ENCODE results near the gene STK31.

STK31 gene
- long read RNA-seq, partial matches to known transcripts = 0 of 1 reads
- long read RNA-seq, other reads (novel, unspliced or antisense) = 1 of 1 reads

DNA sequence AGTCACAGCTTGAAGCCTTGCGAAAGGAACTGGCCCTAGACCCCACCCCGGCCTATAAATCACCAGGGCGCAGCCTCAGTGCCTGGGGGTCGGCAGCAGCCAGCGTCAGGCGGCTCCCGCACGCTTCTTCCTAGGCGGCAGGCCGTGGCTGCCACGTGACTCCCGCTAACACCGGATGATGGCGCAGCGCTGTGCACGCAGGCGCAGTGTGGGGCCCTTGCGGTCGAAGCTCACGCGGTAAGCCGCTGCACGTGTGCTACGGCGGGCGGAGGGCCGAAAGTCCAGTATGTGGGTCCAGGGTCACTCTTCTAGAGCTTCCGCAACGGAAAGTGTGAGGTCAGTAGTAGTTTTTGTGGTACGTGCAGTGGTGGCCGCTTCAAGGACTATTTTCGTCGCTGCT, at the start of gene STK31:
STK31 (plus strand) TSS at position 220 of the 400 bp plus-strand sequence; CDS start at position 287, 67 bp downstream.
- H3K27me3 ChIP-seq (ENCODE audit: insufficient read depth, poor library complexity, severe bottlenecking) = peaks cover 5% of the 10 kb centered on the region
- TF ChIP-seq SPI1 (IDR thresholded peaks at IDR 0.05; ENCODE audit: borderline replicate concordance, low read depth) (no peak), GABPA (IDR thresholded peaks at IDR 0.05; ENCODE audit: low read depth) (no peak), REST (IDR thresholded peaks at IDR 0.05; ENCODE audit: insufficient replicate concordance, low read depth) (no peak), POLR2AphosphoS5 (IDR thresholded peaks at IDR 0.05; ENCODE audit: low read depth) (no peak)
- TF ChIP-seq, protein P1, sequence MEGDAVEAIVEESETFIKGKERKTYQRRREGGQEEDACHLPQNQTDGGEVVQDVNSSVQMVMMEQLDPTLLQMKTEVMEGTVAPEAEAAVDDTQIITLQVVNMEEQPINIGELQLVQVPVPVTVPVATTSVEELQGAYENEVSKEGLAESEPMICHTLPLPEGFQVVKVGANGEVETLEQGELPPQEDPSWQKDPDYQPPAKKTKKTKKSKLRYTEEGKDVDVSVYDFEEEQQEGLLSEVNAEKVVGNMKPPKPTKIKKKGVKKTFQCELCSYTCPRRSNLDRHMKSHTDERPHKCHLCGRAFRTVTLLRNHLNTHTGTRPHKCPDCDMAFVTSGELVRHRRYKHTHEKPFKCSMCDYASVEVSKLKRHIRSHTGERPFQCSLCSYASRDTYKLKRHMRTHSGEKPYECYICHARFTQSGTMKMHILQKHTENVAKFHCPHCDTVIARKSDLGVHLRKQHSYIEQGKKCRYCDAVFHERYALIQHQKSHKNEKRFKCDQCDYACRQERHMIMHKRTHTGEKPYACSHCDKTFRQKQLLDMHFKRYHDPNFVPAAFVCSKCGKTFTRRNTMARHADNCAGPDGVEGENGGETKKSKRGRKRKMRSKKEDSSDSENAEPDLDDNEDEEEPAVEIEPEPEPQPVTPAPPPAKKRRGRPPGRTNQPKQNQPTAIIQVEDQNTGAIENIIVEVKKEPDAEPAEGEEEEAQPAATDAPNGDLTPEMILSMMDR (IDR thresholded peaks at IDR 0.05; ENCODE audit: insufficient read depth, low read length) = no peak
- no peak within 1 kb of the TSS for H3K4me3 ChIP-seq (replicated peaks; ENCODE audit: insufficient read depth, low read length)
- DNase-seq (ENCODE audit: low read depth in 1 of 2, low spot score in 1 of 2) = no peak
- no peak within 1 kb of the TSS for H3K27ac ChIP-seq (replicated peaks)

- Histone ChIP-seq H3K27ac (replicated peaks) (no peak overlapping the region), H3K4me3 (replicated peaks; ENCODE audit: insufficient read depth, low read length) (no peak overlapping the region), H3K27me3 (ENCODE audit: insufficient read depth, poor library complexity, severe bottlenecking) (no peaks in the 10 kb centered on the region)
- TF ChIP-seq GABPA (IDR thresholded peaks at IDR 0.05; ENCODE audit: low read depth) (no peak), POLR2AphosphoS5 (IDR thresholded peaks at IDR 0.05; ENCODE audit: low read depth) (no peak), SPI1 (IDR thresholded peaks at IDR 0.05; ENCODE audit: borderline replicate concordance, low read depth) (no peak), REST (IDR thresholded peaks at IDR 0.05; ENCODE audit: insufficient replicate concordance, low read depth) (no peak)
- TF ChIP-seq, protein P1 (IDR thresholded peaks at IDR 0.05; ENCODE audit: insufficient read depth, low read length) = no peak
- no peak for DNase-seq (ENCODE audit: low read depth in 1 of 2, low spot score in 1 of 2)
Measured at GRCh38 chr7:23661385-23661784, 48.6 kb upstream of the STK31 start.

- Histone ChIP-seq H3K4me3 (replicated peaks; ENCODE audit: insufficient read depth, low read length) (no peak overlapping the region), H3K27ac (replicated peaks) (no peak overlapping the region), H3K27me3 (ENCODE audit: insufficient read depth, poor library complexity, severe bottlenecking) (no peaks in the 10 kb centered on the region)
- TF ChIP-seq POLR2AphosphoS5 (IDR thresholded peaks at IDR 0.05; ENCODE audit: low read depth) (no peak), GABPA (IDR thresholded peaks at IDR 0.05; ENCODE audit: low read depth) (no peak), SPI1 (IDR thresholded peaks at IDR 0.05; ENCODE audit: borderline replicate concordance, low read depth) (no peak), REST (IDR thresholded peaks at IDR 0.05; ENCODE audit: insufficient replicate concordance, low read depth) (no peak)
- no peak for DNase-seq (ENCODE audit: low read depth in 1 of 2, low spot score in 1 of 2)
Measured at GRCh38 chr7:23662124-23662983, 47.7 kb upstream of the STK31 start.

All from HL-60 (cell line).